K562 (cell line): ENCODE results near the gene SEMA5A. TPM values are rescaled to one million over a fixed set of nuclear protein-coding genes. Genes with fewer than 3 reads are reported as not detected.

ENCODE experiments used
- ATAC-seq: fragments of 200-7000 bp; cut with Tn5 transposase; 3 replicates; pipeline ENCODE4 v1.9.1; 2020; ENCODE audit warnings: moderate library complexity
- BruUV-seq: library from RNA; stranded (reverse); fragments of 400-500 nt; replicated peaks from 2 replicates; lab custom pipeline; 2021; lab: Mats Ljungman, UMichigan
- CTCF ChIA-PET: fragments of 300-600 bp; formaldehyde crosslinking; extraction: SDS; loops from one replicate; lab custom pipeline; 2021; ENCODE audit warnings: low intra/inter-chr PET ratio; lab: Yijun Ruan, JAX
- POLR2A ChIA-PET: fragments of 300-600, 350-650 bp; sonication (Branson Sonifier 250); formaldehyde crosslinking; extraction: SDS; loops from one replicate; lab custom pipeline; 2021; ENCODE audit warnings: antibody characterized with exemption, inconsistent platforms; lab: Yijun Ruan, JAX
- DNase-seq, 4 experiments: peaks; one replicate each; pipeline versions ENCODE4 v3.0.0 to v3.0.0-alpha.2; 2011 to 2018; ENCODE audit warnings: low spot score in 3 of 4, mixed read lengths in 3 of 4; ENCODE audit errors: extremely low read depth in 1 of 4
- FAIRE-seq: peaks from 2 replicates; lab custom pipeline; 2011; peaks lifted over from hg19 to GRCh38; lab: Jason Lieb, UNC
- H2AFZ ChIP-seq: 2 replicates; pipeline ENCODE4 v1.6.0; 2011; ENCODE audit warnings: low read depth, low read length, control low read depth, inconsistent platforms
- H3K27ac ChIP-seq: fragments of 200-600 bp; 3 replicates; pipeline ENCODE4 v1.8.0; 2011; ENCODE audit warnings: low read depth, mild to moderate bottlenecking, control low read depth, inconsistent platforms, low read length, moderate library complexity, mixed read lengths; ENCODE audit errors: extremely low read depth
- H3K27me3 ChIP-seq, 2 experiments: fragments of 300-600 bp in 1 of 2; 2 replicates in 1 of 2; 3 replicates in 1 of 2; pipeline versions ENCODE4 v1.6.0 to v1.8.0; 2011; ENCODE audit warnings: inconsistent platforms in 2 of 2, low read length in 2 of 2, mild to moderate bottlenecking in 1 of 2, mixed read lengths in 1 of 2, moderate library complexity in 1 of 2; ENCODE audit not compliant: control insufficient read depth in 2 of 2, insufficient read depth in 2 of 2
- H3K36me3 ChIP-seq: fragments of 300-600 bp; 3 replicates; pipeline ENCODE4 v1.8.0; 2011; ENCODE audit warnings: mild to moderate bottlenecking, low read length, inconsistent platforms; ENCODE audit not compliant: control insufficient read depth, insufficient read depth
- H3K4me1 ChIP-seq, 2 experiments: fragments of 200-600 bp in 1 of 2; replicated peaks in 1 of 2; 2 replicates in 1 of 2; 3 replicates in 1 of 2; pipeline versions ENCODE4 v1.5.1 to v1.8.0; 2011; ENCODE audit warnings: inconsistent platforms in 2 of 2, low read length in 2 of 2, mild to moderate bottlenecking in 1 of 2, mixed read lengths in 1 of 2, moderate library complexity in 1 of 2; ENCODE audit not compliant: control insufficient read depth in 2 of 2, insufficient read depth in 2 of 2
- H3K4me2 ChIP-seq: 2 replicates; pipeline ENCODE4 v1.6.1; 2011; ENCODE audit warnings: low read length, control low read depth, inconsistent platforms, mixed read lengths; ENCODE audit not compliant: insufficient read depth
- H3K4me3 ChIP-seq: fragments of 200-600 bp; sonication (generic), shearing (Covaris generic); 2 replicates; pipeline ENCODE4 v1.5.1; 2016; ENCODE audit warnings: control low read depth, inconsistent platforms
- H3K79me2 ChIP-seq: fragments of 200-600 bp; 3 replicates; pipeline ENCODE4 v1.8.0; 2011; ENCODE audit warnings: low read length, inconsistent platforms; ENCODE audit not compliant: control insufficient read depth, insufficient read depth
- H3K9ac ChIP-seq, 2 experiments: 2 replicates each; pipeline versions ENCODE4 v1.6.0 to v1.6.1; 2011; ENCODE audit warnings: low read depth in 2 of 2, low read length in 2 of 2, control low read depth in 1 of 2, inconsistent platforms in 1 of 2, mild to moderate bottlenecking in 1 of 2, mixed read lengths in 1 of 2; ENCODE audit not compliant: insufficient read depth in 1 of 2
- H3K9me1 ChIP-seq: one replicate; pipeline ENCODE4 v1.6.0; 2011; ENCODE audit warnings: inconsistent platforms, mild to moderate bottlenecking, low read length, moderate library complexity; ENCODE audit not compliant: control insufficient read depth, insufficient read depth
- H3K9me3 ChIP-seq: replicated peaks from 2 replicates; pipeline ENCODE4 v1.5.1; 2011; ENCODE audit warnings: low read depth, low read length, inconsistent platforms; ENCODE audit not compliant: control insufficient read depth, insufficient read depth
- H4K20me1 ChIP-seq: replicated peaks from 2 replicates; pipeline ENCODE4 v1.6.1; 2011; ENCODE audit warnings: low read length, inconsistent platforms, mixed read lengths; ENCODE audit not compliant: control insufficient read depth, insufficient read depth
- E2F3 ChIP-seq: fragments of 250-450 bp; sonication (Bioruptor Pico); IDR thresholded peaks from 2 replicates; pipeline ENCODE4 v1.4.0; 2020; ENCODE audit warnings: mild to moderate bottlenecking
- PCBP2 ChIP-seq: fragments of 200-400 bp; formaldehyde crosslinking; IDR thresholded peaks from 2 replicates; pipeline ENCODE4 v1.6.1; 2018; ENCODE audit warnings: low read length, low read depth, mild to moderate bottlenecking, moderate library complexity; ENCODE audit not compliant: poor library complexity, severe bottlenecking
- RAD51 ChIP-seq: fragments of 450-650 bp; IDR thresholded peaks from 2 replicates; pipeline ENCODE4 v1.7.1; 2016; ENCODE audit warnings: low read depth, mild to moderate bottlenecking, borderline replicate concordance
- SMARCC2 ChIP-seq: fragments of 450-650 bp; IDR thresholded peaks from 2 replicates; pipeline ENCODE4 v1.6.1; 2017; ENCODE audit warnings: antibody characterized with exemption, moderate library complexity, mild to moderate bottlenecking, low read depth
- XRCC5 ChIP-seq: fragments of 200-400 bp; formaldehyde crosslinking; IDR thresholded peaks from 2 replicates; pipeline ENCODE4 v1.6.1; 2017; ENCODE audit warnings: low read depth, mild to moderate bottlenecking, low read length
- ZNF146 ChIP-seq: IDR thresholded peaks from one replicate; pipeline ENCODE4 v1.6.1; 2018; ENCODE audit warnings: missing compliant biosample characterization; ENCODE audit not compliant: unreplicated experiment
- ZNF174 ChIP-seq: fragments of 250-450 bp; sonication (Bioruptor Pico); IDR thresholded peaks from 2 replicates; pipeline ENCODE4 v1.4.0; 2020; ENCODE audit warnings: mild to moderate bottlenecking
- ZNF507 ChIP-seq: conservative IDR thresholded peaks from 2 replicates; pipeline ENCODE4 v1.6.1; 2017; ENCODE audit warnings: missing genetic modification characterization, missing compliant biosample characterization
- WGBS: fragments of 100-300 bp; shearing (Covaris generic); methylation state at CpG from one replicate; pipeline ENCODE4 v1.1.6; 2016; ENCODE audit warnings: low coverage, mixed read lengths; ENCODE audit not compliant: insufficient coverage; ENCODE audit errors: missing lambda C conversion rate; 5-methylcytosine and 5-hydroxymethylcytosine counted together
- in situ Hi-C: fragments of 300-500 bp; cut with MboI; formaldehyde crosslinking; loops from 4 replicates; pipeline ENCODE4 v1.15.0; 2018; ENCODE audit warnings: inconsistent platforms, mixed read lengths
- intact Hi-C: fragments of 100-400 bp; cut with micrococcal nuclease; formaldehyde crosslinking; loops from 2 replicates; pipeline ENCODE4 v1.14.2; 2022
- polyA plus RNA-seq, 8 experiments: library from polyadenylated mRNA; depleted of rRNA in 4 of 8; stranded (reverse) in 5 of 8; unstranded in 3 of 8; fragments of >200 nt; fragmentation: Nextera tagmentation in 2 of 8; fragmentation: Illumina TruSeq in 1 of 8; extraction: Ambion mirVana in 2 of 8; extraction: Trizol in 1 of 8; gene quantifications; 2 replicates each; pipeline versions ENCODE4 v1.2.1 to v1.2.3, GENCODE V29; 2011 to 2014; ENCODE audit warnings: inconsistent platforms in 1 of 8, missing spikeins in 1 of 8
- total RNA-seq, 7 experiments: library from RNA; depleted of rRNA in 6 of 7; stranded (reverse); fragments of >200 nt in 6 of 7; fragmentation: Illumina TruSeq in 2 of 7; extraction: Trizol in 2 of 7; gene quantifications; 2 replicates each; pipeline versions ENCODE4 v1.2.1 to v1.2.3, GENCODE V29; 2011 to 2021; ENCODE audit warnings: low replicate concordance in 1 of 7
- TF ChIP-seq, protein P1 (sequence below): fragments of 450-650 bp; formaldehyde crosslinking; IDR thresholded peaks from 2 replicates; pipeline ENCODE4 v1.4.0; 2020; ENCODE audit warnings: mild to moderate bottlenecking, moderate library complexity

SEMA5A gene
- total and polyA plus RNA-seq, 9 of the 15 experiments (the other 6 are each of a cell fraction or from before 2014, with no cell fraction given) = 0.02 TPM; not detected in 8

DNA sequence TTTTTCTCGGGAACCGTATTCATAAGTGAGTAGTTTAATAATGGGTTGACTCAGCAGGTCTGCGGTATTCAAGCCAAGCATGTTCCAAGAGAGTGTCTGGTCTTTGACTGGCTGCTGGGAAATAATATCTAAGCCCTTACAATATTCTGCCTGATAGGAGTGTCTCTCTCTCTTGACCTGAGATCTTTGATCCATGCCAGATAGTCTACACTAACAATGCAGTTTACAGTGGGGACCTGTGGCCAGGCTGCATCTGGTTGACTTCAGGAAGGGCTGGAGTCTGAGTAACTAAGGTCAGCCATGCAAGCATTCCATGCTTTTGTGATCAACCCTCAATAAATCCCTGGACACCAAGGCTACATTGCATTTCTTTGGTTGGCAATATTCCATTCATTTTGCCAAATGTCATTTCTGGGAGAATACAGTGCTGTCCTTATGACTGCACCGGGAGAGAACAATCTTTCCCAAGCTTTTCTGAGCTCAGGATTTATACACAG, 195.5 kb downstream of the SEMA5A start:
- in situ Hi-C loops (no loop called here), intact Hi-C loops (no loop called here)
- FAIRE-seq (no peak), ATAC-seq (no peak), DNase-seq (no peak)
- no peak overlapping the region for H3K27ac ChIP-seq
- H3K9ac ChIP-seq = no peak overlapping the region
- POLR2A ChIA-PET = no interaction called here
- H3K79me2 ChIP-seq = no peaks in the 10 kb centered on the region
- no peaks in the 10 kb centered on the region for H4K20me1 ChIP-seq
- no peaks in the 10 kb centered on the region for H3K27me3 ChIP-seq
- no peaks in the 10 kb centered on the region for H3K9me1 ChIP-seq
- no peak overlapping the region for H3K4me2 ChIP-seq
- no peaks in the 10 kb centered on the region for H3K9me3 ChIP-seq
- TF ChIP-seq RAD51 (no peak), SMARCC2 (no peak), ZNF146 (CRISPR knock-in tag) (no peak), PCBP2 (no peak), XRCC5 (no peak), ZNF174 (CRISPR knock-in tag) (no peak), E2F3 (CRISPR knock-in tag) (no peak), ZNF507 (tag) (no peak)
- TF ChIP-seq, protein P1, sequence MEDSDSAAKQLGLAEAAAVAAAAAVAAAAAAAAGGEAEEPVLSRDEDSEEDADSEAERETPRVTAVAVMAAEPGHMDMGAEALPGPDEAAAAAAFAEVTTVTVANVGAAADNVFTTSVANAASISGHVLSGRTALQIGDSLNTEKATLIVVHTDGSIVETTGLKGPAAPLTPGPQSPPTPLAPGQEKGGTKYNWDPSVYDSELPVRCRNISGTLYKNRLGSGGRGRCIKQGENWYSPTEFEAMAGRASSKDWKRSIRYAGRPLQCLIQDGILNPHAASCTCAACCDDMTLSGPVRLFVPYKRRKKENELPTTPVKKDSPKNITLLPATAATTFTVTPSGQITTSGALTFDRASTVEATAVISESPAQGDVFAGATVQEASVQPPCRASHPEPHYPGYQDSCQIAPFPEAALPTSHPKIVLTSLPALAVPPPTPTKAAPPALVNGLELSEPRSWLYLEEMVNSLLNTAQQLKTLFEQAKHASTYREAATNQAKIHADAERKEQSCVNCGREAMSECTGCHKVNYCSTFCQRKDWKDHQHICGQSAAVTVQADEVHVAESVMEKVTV = no peak
- CTCF ChIA-PET = no interaction called here
- no peak overlapping the region for H3K4me3 ChIP-seq
- H2AFZ ChIP-seq = no peak overlapping the region
- WGBS = 0% methylated on average over 4 of the region's 4 CpGs
- H3K4me1 ChIP-seq = no peaks in the 10 kb centered on the region
- BruUV-seq = no TSS peak
- H3K36me3 ChIP-seq = no peaks in the 10 kb centered on the region
